Smooth muscle cell (in vitro differentiated cells): ENCODE results near the gene AMOTL1. TPM values are rescaled to one million over a fixed set of nuclear protein-coding genes. Genes with fewer than 3 reads are reported as not detected.

ENCODE experiments used
- DNase-seq: peaks from one replicate; lab custom pipeline; 2025; ENCODE audit not compliant: unreplicated experiment; lab: John Stamatoyannopoulos, UW
- H2AFZ ChIP-seq: fragments of 200-600 bp; sonication (generic); 2 replicates; pipeline ENCODE4 v1.6.0; 2016; ENCODE audit warnings: antibody characterized with exemption, low read depth, mild to moderate bottlenecking
- H3F3A ChIP-seq: fragments of 200-600 bp; sonication (generic); 2 replicates; pipeline ENCODE4 v1.6.0; 2017; ENCODE audit warnings: antibody characterized with exemption, low read depth
- H3K27ac ChIP-seq: fragments of 200-600 bp; sonication (generic); 2 replicates; pipeline ENCODE4 v1.5.1; 2016; ENCODE audit warnings: low read depth, mild to moderate bottlenecking
- H3K27me3 ChIP-seq: fragments of 200-600 bp; sonication (generic); 2 replicates; pipeline ENCODE4 v1.6.1; 2016; ENCODE audit warnings: low read depth, mild to moderate bottlenecking
- H3K36me3 ChIP-seq: fragments of 200-600 bp; sonication (generic); 2 replicates; pipeline ENCODE4 v1.5.1; 2016; ENCODE audit warnings: low read depth
- H3K4me1 ChIP-seq: fragments of 200-600 bp; sonication (generic); 2 replicates; pipeline ENCODE4 v1.5.1; 2016; ENCODE audit warnings: low read depth
- H3K4me2 ChIP-seq: fragments of 200-600 bp; sonication (generic); 2 replicates; pipeline ENCODE4 v1.6.0; 2016; ENCODE audit warnings: mild to moderate bottlenecking
- H3K4me3 ChIP-seq: fragments of 200-600 bp; sonication (generic); 2 replicates; pipeline ENCODE4 v1.5.1; 2016; ENCODE audit warnings: mild to moderate bottlenecking
- H3K79me2 ChIP-seq: fragments of 200-600 bp; sonication (generic); 2 replicates; pipeline ENCODE4 v1.6.0; 2016; ENCODE audit warnings: low read depth, mild to moderate bottlenecking
- H3K9ac ChIP-seq: fragments of 200-600 bp; sonication (generic); 2 replicates; pipeline ENCODE4 v1.6.0; 2016; ENCODE audit warnings: low read depth
- H3K9me3 ChIP-seq: fragments of 200-600 bp; sonication (generic); replicated peaks from 2 replicates; pipeline ENCODE4 v1.5.1; 2016; ENCODE audit warnings: low read depth
- H4K20me1 ChIP-seq: fragments of 200-600 bp; sonication (generic); 2 replicates; pipeline ENCODE4 v1.6.0; 2016; ENCODE audit warnings: low read depth
- WGBS: methylation state at CpG from one replicate; pipeline ENCODE4 v1.1.7; 2016; ENCODE audit warnings: low lambda C conversion rate; 5-methylcytosine and 5-hydroxymethylcytosine counted together
- polyA plus RNA-seq: library from polyadenylated mRNA; unstranded; fragments of >200 nt; fragmentation: Nextera tagmentation; extraction: Ambion mirVana; gene quantifications from 2 replicates; pipeline ENCODE4 v1.2.1, GENCODE V29; 2016
- total RNA-seq: library from RNA; depleted of rRNA; stranded (reverse); fragments of >200 nt; gene quantifications from 2 replicates; pipeline ENCODE4 v1.2.3, GENCODE V29; 2014
- TF ChIP-seq, protein P1 (sequence below): fragments of 200-600 bp; sonication (generic); IDR thresholded peaks from 2 replicates; pipeline ENCODE4 v1.5.1; 2017; ENCODE audit warnings: borderline replicate concordance, mild to moderate bottlenecking, antibody characterized with exemption; ENCODE audit not compliant: insufficient read depth, poor library complexity, severe bottlenecking

AMOTL1 gene
- total and polyA plus RNA-seq, 2 experiments from 2014 or later, result 23.4 to 61.0 TPM

- Histone ChIP-seq H3K9ac (no peak overlapping the region), H3K79me2 (no peaks in the 10 kb centered on the region), H3K9me3 (peaks cover 8% of the 10 kb centered on the region), H4K20me1 (no peaks in the 10 kb centered on the region), H3K27me3 (no peaks in the 10 kb centered on the region), H3K4me1 (peaks cover 4% of the 10 kb centered on the region), H3K27ac (no peak overlapping the region), H3F3A (peaks cover 21% of the 10 kb centered on the region), H3K4me2 (no peak overlapping the region), H2AFZ (no peak overlapping the region), H3K4me3 (no peak overlapping the region), H3K36me3 (peaks cover 19% of the 10 kb centered on the region)
- TF ChIP-seq, protein P1, sequence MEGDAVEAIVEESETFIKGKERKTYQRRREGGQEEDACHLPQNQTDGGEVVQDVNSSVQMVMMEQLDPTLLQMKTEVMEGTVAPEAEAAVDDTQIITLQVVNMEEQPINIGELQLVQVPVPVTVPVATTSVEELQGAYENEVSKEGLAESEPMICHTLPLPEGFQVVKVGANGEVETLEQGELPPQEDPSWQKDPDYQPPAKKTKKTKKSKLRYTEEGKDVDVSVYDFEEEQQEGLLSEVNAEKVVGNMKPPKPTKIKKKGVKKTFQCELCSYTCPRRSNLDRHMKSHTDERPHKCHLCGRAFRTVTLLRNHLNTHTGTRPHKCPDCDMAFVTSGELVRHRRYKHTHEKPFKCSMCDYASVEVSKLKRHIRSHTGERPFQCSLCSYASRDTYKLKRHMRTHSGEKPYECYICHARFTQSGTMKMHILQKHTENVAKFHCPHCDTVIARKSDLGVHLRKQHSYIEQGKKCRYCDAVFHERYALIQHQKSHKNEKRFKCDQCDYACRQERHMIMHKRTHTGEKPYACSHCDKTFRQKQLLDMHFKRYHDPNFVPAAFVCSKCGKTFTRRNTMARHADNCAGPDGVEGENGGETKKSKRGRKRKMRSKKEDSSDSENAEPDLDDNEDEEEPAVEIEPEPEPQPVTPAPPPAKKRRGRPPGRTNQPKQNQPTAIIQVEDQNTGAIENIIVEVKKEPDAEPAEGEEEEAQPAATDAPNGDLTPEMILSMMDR, result no peak
- 50% methylated on average over 2 of the region's 2 CpGs for WGBS
- DNase-seq, result no peak
These were observed 139.1 kb downstream of the AMOTL1 start for GRCh38 chr11:94907226-94907625.

- Histone ChIP-seq H3K79me2 (no peaks in the 10 kb centered on the region), H3K4me3 (no peak overlapping the region), H3K27me3 (no peaks in the 10 kb centered on the region), H4K20me1 (no peaks in the 10 kb centered on the region), H3K27ac (peak overlapping the region; percentile 98), H3K36me3 (peaks cover 11% of the 10 kb centered on the region), H2AFZ (no peak overlapping the region), H3K9ac (peak overlapping the region; percentile 74), H3K4me2 (peak overlapping the region; percentile 74), H3K4me1 (peaks cover 4% of the 10 kb centered on the region), H3F3A (peaks cover 21% of the 10 kb centered on the region), H3K9me3 (peaks cover 8% of the 10 kb centered on the region)
- TF ChIP-seq, protein P1, result no peak
- WGBS, result 15% methylated on average over 4 of the region's 4 CpGs
- no peak for DNase-seq
These were observed 141.2 kb downstream of the AMOTL1 start for GRCh38 chr11:94909371-94909820.

DNA sequence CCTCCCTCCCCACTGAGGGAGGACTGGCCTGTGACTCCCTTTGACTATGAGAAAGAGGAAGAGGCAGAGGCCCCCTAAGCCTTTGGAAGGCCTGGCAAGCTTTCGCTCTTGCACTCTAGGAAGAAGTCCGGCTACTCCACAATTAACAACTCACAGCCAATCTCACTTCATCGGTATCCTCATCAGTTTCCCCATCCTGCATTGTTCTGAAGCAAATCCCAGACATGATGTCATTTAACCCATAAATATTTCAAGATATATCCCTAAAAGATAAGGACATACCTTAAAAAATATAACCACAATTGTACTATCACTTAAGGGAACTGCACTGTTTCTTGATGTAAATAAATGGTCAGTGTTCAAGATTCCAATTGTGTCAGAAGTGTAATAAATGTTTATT, 142.1 kb downstream of the AMOTL1 start:
- Histone ChIP-seq H3K9ac (peak overlapping the region; percentile 74), H3K9me3 (peaks cover 4% of the 10 kb centered on the region), H3F3A (peaks cover 21% of the 10 kb centered on the region), H3K4me2 (peak overlapping the region; percentile 74), H3K4me1 (peaks cover 4% of the 10 kb centered on the region), H3K79me2 (no peaks in the 10 kb centered on the region), H3K27ac (peak overlapping the region; percentile 98), H3K4me3 (no peak overlapping the region), H4K20me1 (no peaks in the 10 kb centered on the region), H3K27me3 (no peaks in the 10 kb centered on the region), H3K36me3 (peaks cover 5% of the 10 kb centered on the region), H2AFZ (no peak overlapping the region)
- TF ChIP-seq, protein P1, result no peak
- no peak for DNase-seq
- 28% methylated on average over 3 of the region's 3 CpGs for WGBS

- Histone ChIP-seq H2AFZ (no peak overlapping the region), H3K79me2 (no peaks in the 10 kb centered on the region), H3K4me1 (peaks cover 4% of the 10 kb centered on the region), H3K36me3 (no peaks in the 10 kb centered on the region), H3K4me2 (peak overlapping the region; percentile 74), H3K27me3 (no peaks in the 10 kb centered on the region), H3K9ac (peak overlapping the region; percentile 74), H4K20me1 (no peaks in the 10 kb centered on the region), H3F3A (peaks cover 21% of the 10 kb centered on the region), H3K27ac (peak overlapping the region; percentile 98), H3K4me3 (no peak overlapping the region), H3K9me3 (no peaks in the 10 kb centered on the region)
- DNase-seq, result no peak
- 2% methylated on average over 1 of the region's 1 CpG for WGBS
- TF ChIP-seq, protein P1, result no peak
These were observed 142.6 kb downstream of the AMOTL1 start for GRCh38 chr11:94910779-94911178.
